Measurements from ENCODE around the gene CYP11A1.

- TF ChIP-seq POLR2A (IDR thresholded peaks at IDR 0.05) (no peak), CTCF (IDR thresholded peaks at IDR 0.05) (no peak)
These were observed 3.0 kb upstream of the CYP11A1 start for GRCh38 chr15:74370471-74370870.
